Effector CD8-positive, alpha-beta T cell (primary cell): ENCODE data around the gene ERGIC1.

Source experiments
- DNase-seq: peaks from one replicate; lab custom pipeline; 2025; lab: John Stamatoyannopoulos, UW

Gene ERGIC1

GRCh38 chr5:172864747-172865146, 30.7 kb downstream of the ERGIC1 start:
- no peak for DNase-seq

GRCh38 chr5:172866378-172866777, 32.3 kb downstream of the ERGIC1 start:
- no peak for DNase-seq

DNA sequence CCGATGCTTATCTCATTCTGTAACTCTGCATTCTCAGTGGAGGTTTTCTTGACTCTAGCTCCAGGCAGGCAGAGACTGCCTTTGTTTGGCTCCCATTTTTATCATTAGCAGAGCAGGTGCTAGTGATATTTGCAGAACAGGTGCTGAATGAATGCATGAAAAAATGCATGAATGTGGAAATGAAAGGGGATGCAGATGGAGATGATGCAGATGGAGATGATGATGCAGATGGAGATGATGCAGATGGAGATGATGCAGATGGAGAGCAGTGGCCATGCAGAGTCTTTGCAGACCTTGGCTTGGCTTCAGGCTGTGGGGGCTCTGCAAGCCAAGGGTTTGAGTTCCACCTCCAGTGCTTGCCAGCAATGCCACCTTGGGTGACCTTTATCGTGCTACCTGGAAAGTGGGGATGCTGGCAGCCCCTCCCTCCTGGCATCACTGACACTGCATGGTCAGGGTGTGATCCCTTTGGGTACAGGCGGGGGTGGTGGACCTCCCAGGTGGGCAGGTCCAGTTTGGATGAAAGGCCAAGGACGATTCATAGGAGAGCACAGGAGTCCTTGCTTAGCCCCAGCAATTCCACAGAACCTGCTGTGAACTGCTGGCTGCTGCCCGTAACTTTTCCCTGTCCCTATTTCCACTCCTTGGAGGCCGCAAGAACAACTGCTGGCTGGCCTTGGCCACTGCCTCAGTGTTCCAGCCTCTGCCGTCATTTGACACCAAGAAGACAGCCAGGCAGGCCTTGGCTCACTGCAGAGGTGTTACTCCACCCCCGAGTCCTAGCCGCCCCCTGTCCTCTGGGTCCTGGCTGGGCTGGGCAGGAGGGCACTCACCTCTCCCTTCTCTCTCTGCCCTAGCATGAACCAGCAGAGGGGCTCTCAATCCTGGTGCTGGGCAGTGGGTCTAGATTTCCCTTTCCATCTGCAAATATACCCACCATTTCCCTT, 33.0 kb downstream of the ERGIC1 start:
- DNase-seq, result no peak

DNA sequence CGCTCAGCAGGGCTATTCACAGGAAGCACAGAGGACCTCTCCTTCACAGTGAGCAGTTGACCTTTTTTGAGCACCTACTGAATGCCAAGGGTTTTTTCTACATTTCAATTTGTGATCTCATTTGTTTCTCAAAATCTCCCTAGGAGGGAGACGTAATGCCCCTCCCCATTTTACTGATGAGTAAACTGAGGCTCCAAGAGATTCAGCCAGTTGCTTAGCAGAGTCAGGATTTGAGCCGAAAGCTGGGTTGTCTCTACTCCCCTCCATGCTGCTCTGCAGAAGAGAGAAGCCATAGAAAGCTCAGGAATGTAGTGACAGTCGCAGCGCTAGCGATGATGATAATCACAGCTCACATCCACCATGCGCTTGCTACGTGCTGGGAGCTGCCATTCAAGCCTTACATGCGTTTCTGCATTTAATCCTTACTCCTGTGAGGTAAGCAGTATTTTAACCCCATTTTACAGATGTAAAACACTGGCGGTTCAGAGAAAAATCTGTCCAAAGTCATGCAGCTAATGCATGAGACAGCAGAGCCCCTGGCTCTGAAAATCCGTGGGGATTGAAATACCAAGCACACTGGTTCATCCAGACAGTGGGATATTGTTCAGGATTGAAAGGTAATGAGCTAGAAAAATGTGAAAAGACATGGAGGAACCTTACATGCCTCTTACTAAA, 33.8 kb downstream of the ERGIC1 start:
- DNase-seq, result no peak

- DNase-seq, result no peak
Measured at GRCh38 chr5:172868436-172868923, 34.4 kb downstream of the ERGIC1 start.

GRCh38 chr5:172868924-172869591, 35.0 kb downstream of the ERGIC1 start:
- no peak for DNase-seq

- DNase-seq, result no peak
Measured at GRCh38 chr5:172869691-172870090, 35.6 kb downstream of the ERGIC1 start.

GRCh38 chr5:172870291-172870714, 36.3 kb downstream of the ERGIC1 start:
- DNase-seq, result no peak

DNA sequence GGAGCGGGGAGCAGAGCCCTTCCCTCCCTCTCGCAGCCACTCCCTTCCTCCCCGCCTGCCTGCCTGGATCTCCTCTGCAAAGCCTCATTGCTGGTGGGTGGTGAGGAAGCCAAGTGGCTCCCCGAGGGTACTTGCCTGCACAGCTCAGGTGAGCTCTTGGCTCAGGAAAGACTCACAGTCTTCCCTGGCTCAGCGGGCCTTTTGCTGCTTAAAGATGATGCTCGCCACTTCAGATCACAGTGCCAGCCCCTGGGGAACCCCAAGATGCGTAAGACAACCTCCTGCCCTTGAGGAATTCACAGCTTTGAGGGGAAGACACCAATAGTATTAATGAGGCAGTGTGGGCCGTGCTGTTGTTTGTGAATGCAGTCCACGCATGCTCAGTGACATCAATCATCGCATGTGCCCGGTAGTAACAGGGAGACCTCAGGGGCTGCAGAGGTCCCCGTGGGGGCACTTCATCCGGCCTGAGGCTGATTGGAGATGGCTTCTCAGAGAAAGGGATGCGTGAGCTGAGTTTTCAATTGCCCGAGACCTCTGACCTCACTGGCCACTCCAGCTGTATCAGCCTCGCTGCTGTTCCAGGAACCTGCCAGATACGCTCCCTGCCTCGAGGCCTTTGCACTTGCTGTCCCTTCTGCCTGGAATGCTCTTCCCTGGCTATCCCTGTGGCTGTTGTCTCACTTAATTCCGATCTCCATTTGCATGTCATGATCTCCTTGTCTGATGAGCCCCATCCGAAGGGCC, 36.8 kb downstream of the ERGIC1 start:
- no peak for DNase-seq

DNA sequence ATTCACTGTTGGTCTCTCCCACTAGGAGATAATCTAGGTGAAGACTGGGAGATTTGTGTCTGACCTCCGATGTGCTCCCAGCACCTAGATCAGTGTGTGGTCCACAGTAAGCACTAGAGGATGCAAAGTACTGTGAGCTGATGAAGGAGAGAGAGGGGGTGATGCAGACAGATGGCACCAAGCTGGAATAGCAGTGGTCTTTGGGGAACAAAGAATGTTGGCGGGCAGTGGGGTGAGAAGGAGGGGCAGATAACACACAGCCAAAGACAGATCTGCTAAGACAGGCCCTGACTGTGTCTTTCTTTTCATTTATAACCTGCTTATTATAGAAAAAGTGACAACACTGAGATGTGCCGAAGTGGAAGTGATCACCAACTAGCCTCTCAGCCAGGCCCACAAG, 37.5 kb downstream of the ERGIC1 start:
- no peak for DNase-seq

DNA sequence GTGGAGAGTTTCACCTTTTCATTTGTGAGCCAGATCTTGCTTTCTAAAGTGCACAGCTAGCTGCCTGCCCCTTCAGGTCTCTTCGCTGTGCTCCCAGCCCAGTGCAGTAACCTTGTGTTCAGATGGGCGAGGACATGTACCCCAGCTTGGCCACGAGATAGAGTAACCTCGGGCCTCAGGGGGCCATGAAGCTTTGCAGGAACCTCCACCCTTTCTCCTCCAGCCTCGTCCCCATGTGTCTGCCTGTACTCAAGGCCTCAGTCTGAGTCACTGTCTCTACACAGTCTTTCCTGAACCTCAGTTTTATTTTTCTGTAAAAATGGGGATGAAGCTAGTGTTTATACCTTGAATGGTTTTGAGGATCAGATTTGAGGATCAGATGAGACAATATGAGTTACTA, 37.9 kb downstream of the ERGIC1 start:
- DNase-seq, result no peak

DNA sequence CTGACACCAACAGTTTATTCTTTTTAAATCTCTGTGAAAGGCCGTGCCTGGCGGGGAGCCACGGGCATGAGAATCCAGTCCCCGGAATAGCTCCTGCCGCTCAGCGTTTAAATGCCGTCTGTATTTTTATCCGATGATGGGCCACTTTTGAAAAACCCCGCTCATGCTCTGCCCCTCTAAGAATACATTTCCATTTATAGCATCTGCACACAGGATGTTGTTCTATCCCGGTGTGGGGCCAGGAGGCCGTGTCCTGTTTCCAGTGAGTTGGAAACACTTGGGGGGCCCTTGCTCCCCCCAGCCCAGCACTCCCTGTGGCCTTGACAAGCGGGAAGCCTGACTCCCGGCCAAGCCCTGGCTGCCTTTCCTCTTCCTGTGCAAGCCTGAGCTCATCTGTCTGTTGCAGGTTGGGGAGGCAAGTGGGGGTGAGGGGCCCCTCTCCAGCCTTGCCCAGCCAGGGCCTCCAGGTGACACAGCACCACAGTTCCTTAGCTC, 39.0 kb downstream of the ERGIC1 start:
- no peak for DNase-seq

DNA sequence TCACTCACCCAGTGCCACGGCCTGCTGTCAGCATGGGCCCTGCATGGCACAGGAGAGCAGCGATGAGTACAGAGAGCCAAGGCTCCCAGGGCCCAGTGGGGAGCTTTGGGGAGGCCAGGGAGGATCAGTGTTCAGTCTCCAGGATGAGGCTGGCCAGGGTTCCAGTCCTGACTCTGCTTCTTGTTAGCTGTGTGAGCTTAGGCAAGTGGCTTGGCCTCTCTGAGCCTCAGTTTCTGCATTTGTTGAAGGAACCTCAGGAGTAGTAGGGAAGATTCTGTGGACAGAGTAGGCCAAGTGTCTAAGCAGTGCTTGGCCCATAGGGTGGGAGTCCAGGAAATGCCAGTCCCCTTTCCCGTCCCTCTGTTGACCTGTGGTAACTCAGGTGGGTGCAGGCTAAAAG, 39.5 kb downstream of the ERGIC1 start:
- no peak for DNase-seq

DNA sequence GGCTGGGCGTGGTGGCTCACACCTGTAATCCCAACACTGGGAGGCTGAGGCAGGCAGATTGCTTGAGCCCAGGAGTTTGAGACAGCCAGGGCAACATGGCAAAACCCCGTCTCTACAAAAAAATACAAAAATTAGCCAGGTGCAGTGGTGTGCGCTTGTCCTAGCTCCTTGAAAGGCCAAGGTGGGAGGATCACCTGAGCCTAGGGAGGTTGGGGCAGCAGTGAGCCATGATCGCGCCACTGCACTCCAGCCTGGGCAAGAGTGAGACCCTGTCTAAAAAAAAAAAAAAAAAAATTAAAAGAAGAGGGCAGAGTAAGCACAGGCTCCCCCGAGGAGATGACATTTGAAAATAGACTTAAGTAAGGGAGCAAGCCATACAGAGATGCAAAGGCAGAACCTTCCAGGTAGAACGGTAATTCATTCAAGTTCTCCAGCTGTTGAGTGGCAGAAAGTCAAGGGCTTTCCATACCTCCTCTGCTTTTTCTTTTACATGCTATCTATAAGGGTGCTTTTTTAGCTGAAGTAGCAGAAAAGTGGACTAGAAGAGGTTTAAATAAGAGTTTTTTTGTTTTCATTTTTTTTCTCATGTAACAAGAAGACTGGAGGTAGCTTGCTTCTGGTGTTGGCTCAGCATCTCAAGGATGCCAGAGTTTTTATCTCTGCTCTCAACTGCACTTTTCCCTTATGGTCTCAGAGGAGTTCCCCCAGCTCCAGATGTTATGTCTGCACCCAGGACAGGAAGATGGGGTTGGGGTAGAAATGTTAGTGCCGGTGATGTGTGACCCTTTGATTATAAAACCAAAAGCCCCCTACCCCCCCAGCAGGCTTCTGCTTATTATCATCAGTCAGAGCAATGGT, 40.8 kb downstream of the ERGIC1 start:
- no peak for DNase-seq

- no peak for DNase-seq
Measured at GRCh38 chr5:172875505-172876279, 41.6 kb downstream of the ERGIC1 start.

DNA sequence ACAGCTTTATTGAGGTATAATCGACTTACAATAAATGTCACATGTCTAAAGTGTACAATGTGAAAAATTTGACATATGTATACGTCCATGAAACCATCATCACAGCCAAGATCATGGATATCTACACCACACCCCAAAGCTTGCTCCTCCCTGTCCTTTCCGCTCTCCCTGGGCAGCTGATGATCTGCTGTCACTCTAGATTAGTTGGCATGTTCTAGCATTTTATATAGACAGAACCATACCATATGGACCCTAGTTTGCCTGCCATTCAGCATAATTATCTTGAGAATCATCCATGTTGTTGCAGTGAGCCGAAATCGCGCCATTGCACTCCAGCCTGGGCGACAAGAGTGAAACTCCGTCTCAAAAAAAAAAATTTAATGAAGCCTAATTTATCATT, 42.5 kb downstream of the ERGIC1 start:
- DNase-seq, result no peak

GRCh38 chr5:172877466-172878260, 43.6 kb downstream of the ERGIC1 start:
- no peak for DNase-seq

DNA sequence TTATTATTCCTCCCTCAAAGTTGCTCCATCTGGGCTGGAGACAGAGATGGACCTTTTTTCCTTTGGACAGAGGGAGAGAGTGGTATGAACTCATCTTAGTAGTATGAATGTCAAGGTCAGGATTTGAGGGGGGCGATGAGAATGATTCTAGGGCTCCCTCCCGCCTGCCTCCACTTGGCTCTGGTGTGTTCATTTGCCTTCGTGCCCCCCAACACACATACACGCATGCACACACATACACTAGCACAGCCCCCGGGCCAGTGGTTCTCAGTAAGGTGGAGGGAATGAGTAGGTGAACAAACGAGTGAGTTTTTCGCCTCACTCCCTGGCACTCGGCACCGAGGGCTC, 44.5 kb downstream of the ERGIC1 start:
- no peak for DNase-seq
